NCI-H69 (cell line): Measurements from ENCODE around the gene A1CF.

Experiments
- DNase-seq: peaks from one replicate; lab custom pipeline; 2025; lab: John Stamatoyannopoulos, UW

Gene A1CF

DNA sequence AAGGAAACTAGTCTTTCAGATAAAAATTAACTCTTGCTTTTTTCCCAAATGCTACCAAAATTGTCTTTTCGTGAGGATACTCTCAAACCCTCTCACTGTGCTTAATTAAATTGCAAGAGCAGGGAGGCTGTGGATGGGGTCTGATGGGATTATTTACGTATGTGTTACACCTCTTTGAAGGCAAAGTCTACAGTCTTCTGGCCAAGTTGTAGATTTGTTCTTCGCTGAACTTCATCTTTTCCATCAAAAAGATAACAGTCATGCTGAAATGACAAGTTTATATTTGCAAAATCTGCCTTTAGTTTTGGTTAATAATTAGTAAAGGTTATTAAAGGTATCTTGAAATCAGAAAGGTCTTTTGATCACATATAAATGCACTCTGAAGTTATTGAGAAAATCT, 22.7 kb downstream of the A1CF start:
- DNase-seq, result no peak

DNA sequence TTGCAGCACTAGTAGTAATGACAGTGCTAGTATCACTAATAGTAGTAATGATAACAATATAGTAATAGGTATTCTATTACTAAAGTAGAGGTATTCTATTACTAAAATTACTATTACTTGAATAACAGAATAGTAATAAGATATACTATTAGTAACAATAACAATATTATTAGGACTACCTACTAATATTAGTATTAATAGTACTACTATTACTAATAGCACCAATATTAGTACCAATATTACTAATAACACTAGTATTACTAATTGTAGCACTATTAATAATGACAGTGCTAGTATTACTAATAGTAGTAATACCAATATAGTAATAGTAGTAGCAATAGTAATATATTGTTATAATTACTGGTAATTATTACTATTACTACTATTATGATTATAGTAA, 24.1 kb downstream of the A1CF start:
- no peak for DNase-seq

DNA sequence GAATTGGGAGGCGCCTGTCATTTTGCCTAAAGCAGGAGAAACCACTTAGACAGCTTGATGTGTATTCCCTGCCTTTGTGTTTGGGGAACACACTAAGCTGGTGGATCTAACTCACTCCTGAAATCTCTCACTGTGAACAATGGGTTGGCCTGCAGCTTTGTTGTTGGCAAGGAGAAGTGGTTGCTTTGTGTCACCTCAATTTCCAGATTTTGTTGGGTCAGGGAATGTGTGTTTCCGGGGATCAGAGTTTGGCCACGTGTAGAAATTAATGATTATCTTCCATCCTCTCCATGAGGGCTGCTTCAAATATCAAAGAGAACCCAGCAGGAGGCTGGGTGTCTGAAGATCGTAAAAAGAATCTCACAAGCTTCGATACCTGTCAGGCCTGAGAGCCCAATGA, 27.8 kb downstream of the A1CF start:
- DNase-seq, result no peak

DNA sequence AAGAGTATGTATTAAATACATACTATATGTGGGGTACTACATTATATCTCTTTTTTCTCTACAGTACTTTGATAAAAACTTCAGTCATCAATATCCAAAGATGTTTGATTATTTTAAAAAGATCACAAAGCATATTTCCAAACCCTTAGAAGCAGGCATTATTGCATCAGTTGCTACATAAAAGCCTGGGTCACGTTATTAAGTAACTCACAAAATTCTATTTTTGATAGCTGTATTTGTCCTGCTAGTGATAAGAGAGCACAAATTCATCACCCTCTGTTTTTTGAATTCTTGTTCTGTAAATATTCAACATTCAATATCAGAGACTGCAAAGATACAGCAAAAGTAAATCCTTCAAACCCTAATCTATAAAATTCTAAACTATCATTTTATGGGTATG, 30.0 kb downstream of the A1CF start:
- DNase-seq, result no peak

DNA sequence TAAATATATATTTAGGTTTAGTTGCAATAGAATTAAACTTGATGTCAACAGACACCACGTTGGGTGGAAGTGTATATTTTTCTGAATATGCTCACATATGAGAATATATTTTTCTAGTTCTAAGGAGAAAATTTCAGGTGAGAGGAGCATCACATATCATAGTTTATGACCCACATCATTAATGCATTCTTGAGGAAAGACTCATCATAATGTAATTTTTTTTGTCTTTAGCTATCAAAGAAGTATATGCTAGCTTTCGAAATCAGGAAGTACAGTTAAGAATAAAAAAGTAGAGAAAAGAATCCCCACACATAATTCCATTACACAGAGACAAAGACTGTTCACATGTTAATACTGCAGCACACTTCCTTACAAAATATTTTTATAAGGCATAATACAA, 30.4 kb downstream of the A1CF start:
- DNase-seq, result no peak

DNA sequence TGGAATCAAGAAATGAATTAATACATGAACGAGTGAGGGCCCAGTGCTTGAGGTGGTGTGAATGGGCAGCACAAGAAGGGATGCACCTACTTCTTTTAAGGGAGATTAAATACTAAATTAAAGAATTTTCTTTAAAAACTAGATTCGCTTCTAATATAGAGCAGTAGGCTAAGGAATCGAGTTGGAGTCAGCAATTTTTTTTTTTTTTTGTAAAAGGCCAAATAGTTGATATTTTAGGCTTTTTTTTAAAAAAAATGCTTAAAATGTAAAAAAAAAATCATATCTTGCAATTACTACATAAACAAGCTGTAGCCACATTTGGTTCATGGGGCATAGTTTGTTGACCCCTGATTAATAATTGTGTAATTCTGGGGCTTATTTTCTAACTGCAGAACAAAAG, 31.9 kb downstream of the A1CF start:
- DNase-seq, result no peak

DNA sequence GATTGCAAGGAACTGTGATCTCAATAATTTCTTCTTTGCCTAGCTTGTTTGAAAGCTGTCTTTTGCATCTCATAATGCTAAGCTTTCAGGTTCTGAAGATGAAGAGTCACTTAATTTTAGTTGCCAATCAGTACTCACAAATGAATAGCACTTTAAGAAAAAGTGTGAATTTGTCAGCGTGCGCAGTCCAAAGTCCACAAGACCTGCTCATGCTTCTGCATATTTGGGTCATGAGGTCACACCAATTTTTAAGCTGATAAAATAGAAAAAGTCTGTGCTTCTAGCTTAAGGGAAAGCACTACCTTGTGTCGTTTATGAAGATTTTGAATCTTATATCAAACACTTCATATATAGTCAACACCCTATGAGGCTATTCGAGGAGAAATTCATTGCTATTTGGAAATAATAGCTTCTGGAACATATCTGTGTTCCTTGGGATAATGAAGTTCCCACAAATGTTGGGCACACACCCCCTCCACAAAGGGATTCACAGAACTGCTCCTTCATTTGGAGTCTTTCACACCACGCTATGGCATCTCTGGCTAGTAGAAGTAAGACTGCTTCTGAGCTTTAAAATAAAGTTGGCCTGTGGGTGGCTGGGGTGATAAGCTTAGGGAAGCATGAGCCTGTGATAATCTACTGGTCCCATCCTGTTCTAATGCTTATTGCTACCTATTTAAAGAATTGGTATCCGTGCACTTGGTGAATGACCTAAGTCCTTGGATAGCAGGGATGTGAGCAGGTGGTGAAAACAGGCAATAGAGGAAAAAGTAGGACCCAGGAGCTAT, 33.3 kb downstream of the A1CF start:
- DNase-seq, result no peak

DNA sequence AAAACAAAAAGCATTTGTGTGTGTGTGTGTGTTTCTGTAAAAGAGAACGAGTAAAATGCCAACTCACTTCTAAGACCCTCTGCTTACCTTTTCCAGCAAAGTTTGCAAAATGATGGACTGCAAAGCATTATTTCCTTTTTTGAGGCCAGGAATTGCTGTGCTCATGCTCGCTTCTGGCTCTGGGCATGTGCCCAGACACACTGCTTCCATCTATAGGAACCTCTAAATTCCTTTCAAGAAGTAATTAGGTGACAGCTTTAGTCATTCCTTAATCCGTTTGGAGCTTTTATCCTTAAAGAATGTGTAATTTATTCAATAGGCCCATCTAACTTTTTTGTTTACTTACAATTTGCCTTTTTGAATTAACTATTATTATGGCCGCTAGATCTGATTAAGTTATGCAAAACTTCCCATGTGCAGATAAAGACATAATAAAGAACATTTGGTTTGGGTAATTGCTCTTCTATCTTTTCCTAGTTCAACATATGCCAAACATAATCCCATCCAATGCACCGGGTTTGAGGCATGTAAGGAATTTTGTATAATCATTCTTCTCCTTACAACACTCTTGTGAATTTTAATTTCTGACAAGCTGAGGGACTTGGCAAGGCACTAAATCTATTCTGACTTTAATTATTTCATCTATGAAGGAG, 34.7 kb downstream of the A1CF start:
- no peak for DNase-seq

DNA sequence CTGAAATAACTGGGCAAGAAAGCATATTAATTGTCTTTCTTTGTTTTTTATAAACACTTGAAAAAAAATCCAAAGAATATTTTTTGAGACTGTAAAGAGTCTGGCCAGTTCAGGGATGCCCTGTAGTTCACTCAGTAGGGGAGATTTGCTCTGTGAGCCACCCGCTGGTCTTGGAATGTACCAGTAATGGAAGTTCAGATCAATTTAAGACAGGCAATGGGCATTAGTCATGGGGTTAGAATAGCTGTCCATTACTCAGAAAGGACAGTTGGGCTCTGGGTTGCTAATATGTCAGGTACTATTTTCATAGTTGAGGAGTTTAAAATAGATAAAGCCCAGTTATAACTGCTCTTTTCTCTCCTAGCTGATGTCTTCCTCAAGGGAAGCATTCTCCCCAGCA, 38.7 kb downstream of the A1CF start:
- no peak for DNase-seq

DNA sequence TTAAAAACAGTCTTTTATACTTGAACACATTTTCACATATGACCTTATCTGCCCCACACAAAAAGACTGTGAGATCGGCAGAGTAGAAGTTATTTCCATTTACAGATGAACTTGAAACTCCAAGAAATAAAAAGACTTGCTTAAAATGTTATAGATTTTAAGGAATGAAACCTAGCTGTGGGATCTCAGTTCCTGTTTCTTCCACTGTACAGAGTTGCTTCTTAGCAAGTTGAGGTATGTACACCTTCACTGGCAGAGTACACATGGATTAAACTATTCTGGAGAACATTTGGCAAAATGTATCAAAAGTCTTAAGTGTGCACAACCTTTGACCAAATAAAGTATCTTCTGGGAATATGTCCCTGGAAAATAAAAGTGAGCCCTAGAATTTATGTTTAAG, 48.3 kb downstream of the A1CF start:
- DNase-seq, result no peak

DNA sequence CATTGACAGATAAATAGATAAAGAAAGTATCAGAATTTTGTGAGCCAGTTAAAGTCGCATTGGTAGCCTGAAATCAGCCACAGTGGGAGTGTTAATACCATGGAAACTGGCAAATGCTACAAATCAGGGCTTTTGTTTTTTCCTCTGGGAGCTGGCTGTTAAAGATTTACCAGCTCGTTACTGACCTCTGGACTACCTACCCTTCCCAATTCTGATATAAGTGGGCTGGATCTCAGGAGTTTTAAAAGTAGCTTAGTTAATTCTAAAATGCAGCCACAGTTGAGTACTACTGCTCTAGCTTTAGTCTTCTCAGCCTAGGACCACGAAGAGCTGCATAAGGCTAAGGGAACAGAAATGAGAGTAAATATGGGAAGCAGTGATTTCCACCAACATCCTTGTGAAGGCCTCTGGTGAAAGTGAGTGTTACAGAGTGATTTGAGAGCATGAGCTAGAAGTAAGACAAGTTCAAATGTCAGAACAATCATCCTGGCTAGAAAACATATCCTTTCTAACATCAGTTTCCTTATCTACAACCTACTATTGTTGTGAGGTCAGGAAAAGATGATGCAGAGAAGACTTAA, 53.2 kb downstream of the A1CF start:
- no peak for DNase-seq

DNA sequence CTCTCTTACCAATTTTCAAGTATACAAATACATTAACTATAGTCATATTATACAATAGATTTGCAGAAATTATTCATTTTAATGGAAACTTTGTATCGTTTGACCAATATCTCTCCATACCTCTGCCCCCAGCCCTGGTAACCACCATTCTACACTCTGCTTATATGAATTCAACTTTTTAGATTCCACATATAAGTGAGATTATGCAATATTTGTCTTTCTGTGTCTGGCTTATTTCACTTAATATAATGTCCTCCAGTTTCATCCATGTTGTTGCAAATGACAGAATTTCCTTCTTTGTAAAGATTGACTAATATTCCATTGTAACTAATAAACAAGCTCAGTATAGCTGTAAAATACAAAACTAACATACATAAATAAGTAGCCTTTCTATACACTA, 55.4 kb downstream of the A1CF start:
- DNase-seq, result no peak

DNA sequence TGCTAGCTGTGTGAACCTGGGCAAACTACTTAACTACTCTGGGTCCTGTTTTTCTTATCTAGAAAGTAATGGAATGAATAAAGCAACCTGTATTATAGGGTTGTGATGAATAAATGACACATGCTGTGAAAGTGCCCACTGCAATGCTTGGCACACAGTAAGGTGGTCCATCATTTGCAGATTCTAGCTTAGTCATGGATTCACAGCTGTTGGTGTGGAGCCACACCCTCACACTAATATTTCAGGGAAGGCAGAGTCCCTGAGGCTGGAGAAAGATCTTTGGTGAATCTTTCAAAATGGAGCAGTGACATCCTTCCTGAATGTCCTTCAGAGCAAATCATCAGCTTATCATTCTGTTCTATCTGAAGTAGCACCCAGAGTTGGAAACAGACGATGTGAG, 60.6 kb downstream of the A1CF start:
- no peak for DNase-seq

DNA sequence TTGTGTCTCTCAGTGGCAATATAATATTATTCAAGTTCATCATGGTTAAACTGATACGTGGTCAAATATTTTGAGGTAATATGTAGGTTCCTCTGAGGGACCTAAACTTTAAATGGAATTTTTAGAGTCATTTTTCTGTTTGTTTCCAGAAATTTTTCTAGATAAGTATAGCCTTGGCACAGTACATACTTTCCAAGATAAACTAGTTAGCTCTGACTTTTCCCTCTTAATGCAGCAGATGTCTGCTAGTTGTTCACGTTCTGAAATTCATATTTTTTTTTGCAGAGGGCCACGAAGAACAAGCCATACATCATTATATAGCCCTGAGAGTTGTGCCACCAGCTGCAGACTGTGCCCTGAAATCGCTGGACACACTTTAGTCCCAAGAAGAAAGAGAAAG, 61.6 kb downstream of the A1CF start:
- DNase-seq, result no peak

DNA sequence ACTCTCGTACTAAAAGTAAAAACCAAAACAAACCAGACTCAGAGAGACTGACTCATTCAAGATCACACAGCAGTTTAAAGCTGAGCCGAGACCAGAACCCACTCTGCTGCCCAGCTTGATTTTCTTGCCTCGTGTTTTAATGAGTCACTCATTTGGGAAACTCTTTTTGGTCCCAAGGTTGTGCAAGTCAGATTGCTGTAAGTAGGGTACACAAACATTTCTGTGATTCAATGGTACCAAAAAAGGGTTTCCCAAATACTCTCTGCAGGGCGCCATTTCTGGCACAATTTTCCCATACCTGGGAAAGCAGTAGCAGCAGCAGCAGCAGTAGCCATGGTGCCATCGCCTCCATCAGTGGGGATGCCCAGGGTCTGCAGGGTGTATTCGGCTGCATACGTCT, 75.8 kb downstream of the A1CF start:
- no peak for DNase-seq

DNA sequence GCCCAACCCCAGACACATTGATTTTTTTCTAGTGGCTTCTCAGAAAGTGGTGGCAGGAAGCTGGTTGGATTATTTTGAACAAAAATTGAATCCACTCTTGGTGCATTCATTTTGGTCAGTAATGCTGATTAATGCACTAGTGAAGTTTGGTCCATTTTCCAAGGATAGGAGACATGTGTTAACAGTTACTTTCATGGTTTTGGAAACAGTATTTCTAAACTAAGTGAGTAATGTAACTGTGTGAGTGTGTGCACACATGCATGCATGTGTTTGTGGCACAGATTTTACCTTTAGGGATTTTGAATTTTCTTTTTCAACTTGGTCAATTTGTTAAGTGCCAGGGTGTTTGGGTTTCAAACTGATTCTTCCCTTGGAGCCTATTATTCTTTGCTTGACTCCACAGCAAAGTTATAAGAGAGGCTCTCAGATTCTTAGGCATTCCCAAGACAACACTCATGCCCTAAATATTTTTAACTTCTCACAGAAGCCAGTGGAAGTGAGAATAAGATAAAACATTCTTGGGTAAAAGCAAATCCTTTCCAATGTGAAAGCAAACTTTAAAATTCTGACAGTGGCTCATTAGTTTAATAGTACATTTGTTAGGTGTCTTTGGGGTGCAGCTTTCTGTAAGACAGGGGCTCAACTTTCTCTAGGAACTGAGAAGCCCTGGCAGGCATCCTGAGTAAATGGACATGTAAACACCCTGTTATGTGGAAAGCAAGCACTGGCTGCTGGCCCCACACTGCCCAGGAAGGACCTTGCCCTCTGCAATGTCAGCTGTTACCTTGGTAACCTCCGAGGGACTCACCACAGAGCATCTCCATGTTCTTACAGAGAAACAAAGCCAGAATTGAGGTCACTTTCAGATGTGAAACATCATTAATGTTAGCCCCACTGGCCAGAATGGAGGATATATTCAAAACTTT, 77.3 kb downstream of the A1CF start:
- no peak for DNase-seq

DNA sequence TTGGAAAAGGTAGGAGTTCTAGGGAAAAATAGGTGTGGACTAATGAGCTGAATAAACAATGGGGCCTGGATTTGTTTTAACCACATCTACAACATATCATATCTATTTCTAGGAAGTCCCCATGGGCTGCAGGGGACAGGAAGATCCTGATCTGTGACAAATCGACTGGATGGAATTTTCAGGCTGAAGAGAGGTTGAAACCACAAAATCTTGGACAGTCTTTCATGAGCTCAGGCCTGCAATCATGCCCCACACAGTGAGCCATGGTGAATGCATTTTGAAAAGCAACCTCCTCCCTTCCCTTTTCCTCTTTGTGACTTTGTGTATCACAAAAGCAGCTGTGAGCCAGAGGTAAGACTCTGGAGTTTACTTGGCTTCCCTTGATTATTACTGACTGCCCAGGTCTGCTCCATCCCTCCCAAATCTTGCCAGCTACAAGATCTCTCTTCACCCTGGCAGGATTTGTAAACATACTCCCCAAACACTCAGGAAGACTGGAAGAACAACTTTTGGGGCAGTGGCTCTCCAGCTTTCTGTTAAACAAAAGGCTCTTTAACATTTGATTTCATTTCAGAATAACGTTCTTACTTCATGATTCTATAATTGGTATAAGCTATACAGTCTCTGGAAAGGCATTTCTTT, 79.3 kb downstream of the A1CF start:
- no peak for DNase-seq

DNA sequence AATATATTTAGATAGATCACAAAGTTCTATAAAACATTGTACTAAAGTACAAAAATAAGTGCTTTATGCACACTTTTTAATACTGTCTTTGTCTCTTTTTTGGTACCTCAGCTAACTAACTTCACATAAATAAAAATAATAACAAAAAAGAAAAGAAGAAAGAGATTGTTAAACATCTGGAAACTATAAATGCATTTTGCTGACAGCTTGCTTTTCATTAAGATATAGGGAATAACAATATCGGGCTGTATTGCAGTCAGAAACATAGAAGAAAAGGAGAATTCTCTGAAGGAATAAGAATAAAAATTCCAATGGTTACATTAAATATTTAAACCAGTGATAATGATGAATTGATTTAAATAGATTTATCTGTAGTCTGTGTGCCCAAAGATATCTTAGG, 85.8 kb downstream of the A1CF start:
- no peak for DNase-seq

DNA sequence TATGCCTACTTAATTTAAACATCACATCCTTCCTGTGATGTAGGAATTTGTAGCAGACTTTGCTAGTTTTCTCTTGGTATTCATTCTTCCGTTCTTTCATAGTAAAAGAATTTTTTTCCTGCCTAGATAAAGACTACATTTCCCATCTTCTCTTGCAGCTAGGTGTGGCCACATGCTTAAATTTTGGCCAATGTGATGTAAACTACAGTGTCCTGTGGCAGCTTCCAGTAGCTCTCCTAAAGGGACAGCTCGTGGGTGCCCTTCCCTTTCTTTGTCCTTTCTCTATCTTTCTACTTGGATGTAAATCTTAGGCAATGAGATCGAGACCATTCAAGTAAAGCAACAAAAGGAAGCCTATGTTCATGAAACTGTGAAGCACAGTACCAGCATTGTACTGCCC, 87.1 kb downstream of the A1CF start:
- no peak for DNase-seq

DNA sequence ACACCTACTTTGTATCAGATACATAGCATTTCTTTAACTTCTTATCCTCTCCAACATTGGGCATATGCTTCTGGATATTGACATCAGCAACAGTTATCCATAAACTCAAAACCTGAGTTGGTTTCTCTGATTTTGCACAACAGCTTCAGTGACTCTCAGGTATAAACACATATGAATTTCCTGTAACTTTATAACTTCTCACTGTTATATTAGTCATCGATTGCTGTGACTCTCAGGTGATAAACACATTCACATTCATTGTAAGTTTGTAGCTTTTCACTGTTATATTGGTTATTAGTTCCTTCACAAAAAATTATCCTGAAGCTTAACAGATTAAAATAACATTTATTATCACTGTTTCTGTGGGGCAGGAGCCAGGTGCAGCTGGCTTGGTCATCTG, 88.7 kb downstream of the A1CF start:
- no peak for DNase-seq

DNA sequence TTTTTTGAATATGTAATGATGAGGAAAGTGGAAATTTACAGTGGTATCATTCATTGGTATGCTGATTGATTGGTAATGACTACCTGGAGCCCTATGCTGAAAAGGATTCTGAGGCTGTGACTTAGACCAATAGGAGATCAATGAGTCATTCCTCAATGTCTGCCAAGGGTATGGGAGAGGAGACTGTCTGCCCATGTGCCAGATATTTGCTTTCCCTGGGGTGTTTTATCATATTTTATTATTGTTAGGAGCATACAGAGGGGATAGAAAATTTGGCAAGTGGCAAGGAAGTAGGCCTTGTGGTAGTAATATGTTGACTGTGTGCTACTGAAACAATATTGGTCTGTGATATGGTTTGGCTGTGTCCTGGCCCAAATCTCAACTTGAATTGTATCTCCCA, 90.9 kb downstream of the A1CF start:
- no peak for DNase-seq
